Endothelial cell of umbilical vein (primary cell): ENCODE results near the gene ZNRF1.
"Not testable (repeated sequence)": the region's sequence is repeated elsewhere in the genome, so short reads cannot be mapped to it uniquely, and the experiment has no call there.

Source experiments
- CTCF ChIP-seq, 2 donors: IDR thresholded peaks; 1 replicate in 1 of 2; 2 replicates in 1 of 2; pipeline ENCODE4 v1.5.1; 2011; ENCODE audit warnings: low read length in 2 of 2, mild to moderate bottlenecking in 2 of 2, moderate library complexity in 2 of 2, control low read depth in 1 of 2, inconsistent platforms in 1 of 2, low read depth in 1 of 2; ENCODE audit not compliant: insufficient read depth in 1 of 2; ENCODE audit errors: extremely low read depth in 1 of 2
- JUN ChIP-seq: IDR thresholded peaks from 2 replicates; pipeline ENCODE4 v1.6.1; 2011; ENCODE audit warnings: borderline replicate concordance, low read depth; ENCODE audit not compliant: insufficient read length, insufficient read depth
- MAX ChIP-seq: IDR thresholded peaks from 2 replicates; pipeline ENCODE4 v1.6.1; 2011; ENCODE audit not compliant: insufficient read depth, insufficient read length
- MYC ChIP-seq: IDR thresholded peaks from one replicate; pipeline ENCODE4 v1.6.1; 2011; ENCODE audit warnings: mild to moderate bottlenecking, low read depth, low read length
- POLR2A ChIP-seq: IDR thresholded peaks from 2 replicates; pipeline ENCODE4 v1.6.1; 2012; ENCODE audit warnings: low read depth, mild to moderate bottlenecking, control low read depth, low read length
- POLR2AphosphoS5 ChIP-seq: IDR thresholded peaks from 2 replicates; pipeline ENCODE4 v1.6.1; 2012; ENCODE audit warnings: low read depth, mild to moderate bottlenecking, control low read depth, low read length, moderate library complexity; ENCODE audit not compliant: insufficient read depth

- TF ChIP-seq POLR2AphosphoS5; MAX; CTCF (IDR thresholded peaks at IDR 0.05; ENCODE audit: extremely low read depth in 1 of 2, insufficient read depth in 1 of 2, low read depth in 1 of 2, low read length in 2 of 2); POLR2A; MYC; JUN: not testable (repeated sequence)
These were observed 92.1 kb downstream of the ZNRF1 start for GRCh38 chr16:75090899-75091298.
